Measurements from ENCODE around the gene TCP11.

Gene TCP11

DNA sequence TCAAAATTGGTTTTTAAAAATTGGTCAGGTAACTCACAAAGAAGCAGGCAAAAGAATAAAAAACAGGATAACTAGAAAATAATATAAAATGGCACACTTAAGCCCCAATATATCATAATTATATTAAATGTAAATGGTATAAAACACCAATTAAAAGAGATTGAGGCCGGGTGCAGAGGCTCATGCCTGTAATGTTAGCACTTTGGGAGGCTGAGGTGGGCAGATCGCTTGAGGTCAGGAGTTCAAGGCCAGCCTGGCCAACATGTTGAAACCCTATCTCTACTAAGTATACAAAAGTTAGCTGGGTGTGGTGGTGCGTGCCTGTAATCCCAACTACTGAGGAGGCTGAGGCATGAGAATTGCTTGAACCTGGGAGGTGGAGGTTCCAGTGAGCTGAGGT lies 36.1 kb downstream of the TCP11 start:
- Histone ChIP-seq H3K36me3 (no peaks in the 10 kb centered on the region), H3K27me3 (no peaks in the 10 kb centered on the region), H3K4me1 (no peaks in the 10 kb centered on the region), H3K9me3 (no peaks in the 10 kb centered on the region), H3K27ac (no peak overlapping the region), H3K4me3 (no peak overlapping the region)
- DNase-seq, result no peak
- intact Hi-C loops (cut with DNase I; ENCODE audit: low total_unique reads), result no loop called here
- TF ChIP-seq CTCF (IDR thresholded peaks at IDR 0.05), result no peak

GRCh38 chr6:35099116-35099515 lies 42.0 kb downstream of the TCP11 start:
- H3K4me3 ChIP-seq, result no peak overlapping the region
- no peak for DNase-seq
- no peak overlapping the region for H3K27ac ChIP-seq
- no peaks in the 10 kb centered on the region for H3K36me3 ChIP-seq
- no peaks in the 10 kb centered on the region for H3K27me3 ChIP-seq
- intact Hi-C loops (cut with DNase I; ENCODE audit: low total_unique reads), result no loop called here
- no peak for TF ChIP-seq CTCF (IDR thresholded peaks at IDR 0.05)
- peaks cover 0 to 27% (median 5%) of the 10 kb centered on the region in 4 donors for H3K4me1 ChIP-seq
- no peaks in the 10 kb centered on the region for H3K9me3 ChIP-seq

GRCh38 chr6:35096129-35096862 lies 44.8 kb downstream of the TCP11 start:
- DNase-seq, result no peak
- intact Hi-C loops (cut with DNase I; ENCODE audit: low total_unique reads), result no loop called here
- Histone ChIP-seq H3K4me3 (no peak overlapping the region), H3K27me3 (no peaks in the 10 kb centered on the region), H3K4me1 (peaks cover 0 to 55% (median 20%) of the 10 kb centered on the region in 4 donors), H3K9me3 (no peaks in the 10 kb centered on the region), H3K36me3 (no peaks in the 10 kb centered on the region), H3K27ac (peak overlapping the region; percentile 8 to 56)
- no peak for TF ChIP-seq CTCF (IDR thresholded peaks at IDR 0.05)

GRCh38 chr6:35094183-35094582 lies 47.0 kb downstream of the TCP11 start:
- H3K9me3 ChIP-seq, result no peaks in the 10 kb centered on the region
- DNase-seq, result no peak
- intact Hi-C loops (cut with DNase I; ENCODE audit: low total_unique reads), result no loop called here
- H3K27me3 ChIP-seq, result no peaks in the 10 kb centered on the region
- TF ChIP-seq CTCF (IDR thresholded peaks at IDR 0.05), result no peak
- H3K36me3 ChIP-seq, result peaks cover 0 to 12% (median 10%) of the 10 kb centered on the region in 3 donors
- peak overlapping the region; percentile 20 to 60 for H3K27ac ChIP-seq
- H3K4me1 ChIP-seq, result peaks cover 0 to 76% (median 31%) of the 10 kb centered on the region in 4 donors
- no peak overlapping the region for H3K4me3 ChIP-seq

GRCh38 chr6:35093783-35094182 lies 47.4 kb downstream of the TCP11 start:
- no peak for TF ChIP-seq CTCF (IDR thresholded peaks at IDR 0.05)
- H3K36me3 ChIP-seq, result peaks cover 0 to 16% (median 14%) of the 10 kb centered on the region in 3 donors
- no peaks in the 10 kb centered on the region for H3K27me3 ChIP-seq
- intact Hi-C loops (cut with DNase I; ENCODE audit: low total_unique reads), result no loop called here
- DNase-seq, result no peak
- peak overlapping the region; percentile 20 to 60 for H3K27ac ChIP-seq
- peaks cover 0 to 80% (median 33%) of the 10 kb centered on the region in 4 donors for H3K4me1 ChIP-seq
- no peak overlapping the region for H3K4me3 ChIP-seq
- no peaks in the 10 kb centered on the region for H3K9me3 ChIP-seq

Data from tibial artery (tissue), 4 donors.